ENCODE measurements around the gene SIL1.
"Not testable (repeated sequence)": the region's sequence is repeated elsewhere in the genome, so short reads cannot be mapped to it uniquely, and the experiment has no call there.

SIL1 gene

GRCh38 chr5:139171779-139172404, 26.3 kb downstream of the SIL1 start:
- no peak for DNase-seq

GRCh38 chr5:139167952-139168720, 30.0 kb downstream of the SIL1 start:
- no peak for DNase-seq

- no peak for DNase-seq
Measured at GRCh38 chr5:139167533-139167932, 30.6 kb downstream of the SIL1 start.

- DNase-seq = no peak
Measured at GRCh38 chr5:139167063-139167462, 31.1 kb downstream of the SIL1 start.

- not testable (repeated sequence) for DNase-seq
Measured at GRCh38 chr5:139164897-139165296, 33.3 kb downstream of the SIL1 start.

- DNase-seq = peak; percentile 20
Measured at GRCh38 chr5:139164020-139164419, 34.1 kb downstream of the SIL1 start.

- DNase-seq = no peak
Measured at GRCh38 chr5:139162448-139162847, 35.7 kb downstream of the SIL1 start.

- no peak for DNase-seq
Measured at GRCh38 chr5:139158791-139159190, 39.4 kb downstream of the SIL1 start.

- no peak for DNase-seq
Measured at GRCh38 chr5:139157556-139157955, 40.6 kb downstream of the SIL1 start.

- DNase-seq = no peak
Measured at GRCh38 chr5:139156814-139157213, 41.4 kb downstream of the SIL1 start.

GRCh38 chr5:139155333-139155732, 42.8 kb downstream of the SIL1 start:
- DNase-seq = no peak

- no peak for DNase-seq
Measured at GRCh38 chr5:139151902-139152301, 46.3 kb downstream of the SIL1 start.

GRCh38 chr5:139150367-139150999, 47.7 kb downstream of the SIL1 start:
- DNase-seq = no peak

- DNase-seq = no peak
Measured at GRCh38 chr5:139149477-139150199, 48.5 kb downstream of the SIL1 start.

GRCh38 chr5:139148986-139149385, 49.2 kb downstream of the SIL1 start:
- DNase-seq = no peak

- DNase-seq = no peak
Measured at GRCh38 chr5:139148306-139148705, 49.9 kb downstream of the SIL1 start.

- no peak for DNase-seq
Measured at GRCh38 chr5:139147483-139148087, 50.6 kb downstream of the SIL1 start.

GRCh38 chr5:139146809-139147482, 51.2 kb downstream of the SIL1 start:
- DNase-seq = no peak

GRCh38 chr5:139141446-139142204, 56.5 kb downstream of the SIL1 start:
- DNase-seq = no peak

- DNase-seq = peak; percentile 40
Measured at GRCh38 chr5:139140591-139141071, 57.5 kb downstream of the SIL1 start.

- DNase-seq = no peak
Measured at GRCh38 chr5:139138809-139139208, 59.4 kb downstream of the SIL1 start.
